PC-9 (cell line): ENCODE results near the gene INHBE.

Source experiments
- CTCF ChIP-seq: fragments of 200-600 bp; sonication (generic); conservative IDR thresholded peaks from 2 replicates; pipeline ENCODE4 v1.6.1; 2017; ENCODE audit warnings: mixed run types, antibody characterized with exemption, mild to moderate bottlenecking, moderate library complexity
- EZH2 ChIP-seq: fragments of 200-600 bp; sonication (generic); IDR thresholded peaks from 2 replicates; pipeline ENCODE4 v1.8.0; 2017; ENCODE audit warnings: antibody characterized with exemption, low read depth

GRCh38 chr12:57434517-57435223 is 20.4 kb upstream of the INHBE start, which contains the start of gene INHBC:
- TF ChIP-seq CTCF (no peak), EZH2 (no peak)
